ENCODE measurements around the gene EXOSC7. TPM values are rescaled to one million over a fixed set of nuclear protein-coding genes. Genes with fewer than 3 reads are reported as not detected.

Gene EXOSC7
- total and polyA plus RNA-seq, 9 of the 15 experiments (the other 6 are each of a cell fraction or from before 2014, with no cell fraction given): 88.5 to 237 (median 112) TPM

GRCh38 chr3:44931791-44932190 lies 44.3 kb upstream of the EXOSC7 start:
- Histone ChIP-seq H3K9me3 (replicated peaks; ENCODE audit: control insufficient read depth, insufficient read depth, low read depth, low read length) (no peaks in the 10 kb centered on the region), H4K20me1 (replicated peaks; ENCODE audit: control insufficient read depth, insufficient read depth, low read length) (no peaks in the 10 kb centered on the region), H3K4me1 (replicated peaks in 1 of 2; ENCODE audit: control insufficient read depth in 2 of 2, insufficient read depth in 2 of 2, low read length in 2 of 2) (peaks cover 8 to 10% of the 10 kb centered on the region in 2 experiments; a peak in 4 of 5 replicates), H3K9ac (ENCODE audit: insufficient read depth in 1 of 2, low read depth in 2 of 2, low read length in 2 of 2) (no peak overlapping the region), H3K4me2 (ENCODE audit: insufficient read depth, low read length) (no peak overlapping the region), H3K4me3 (no peak overlapping the region), H3K79me2 (ENCODE audit: control insufficient read depth, insufficient read depth, low read length) (no peaks in the 10 kb centered on the region), H2AFZ (ENCODE audit: low read depth, low read length) (no peak overlapping the region), H3K9me1 (ENCODE audit: control insufficient read depth, insufficient read depth, low read length) (peaks cover 3% of the 10 kb centered on the region), H3K36me3 (ENCODE audit: control insufficient read depth, insufficient read depth, low read length) (peaks cover 56% of the 10 kb centered on the region), H3K27me3 (ENCODE audit: control insufficient read depth in 2 of 2, insufficient read depth in 2 of 2, low read length in 2 of 2) (no peaks in the 10 kb centered on the region), H3K27ac (ENCODE audit: extremely low read depth, low read depth, low read length) (no peak overlapping the region)
- WGBS (ENCODE audit: insufficient coverage, low coverage, missing lambda C conversion rate): 68% methylated on average over 2 of the region's 2 CpGs
- ChIA-PET POLR2A (interaction anchor here (0.6 to 1.2 kb wide), 3 partner anchors 11 to 44 kb away, joined by 3 to 4 read pairs (median 4); no protein-coding TSS in a partner anchor), CTCF (ENCODE audit: low intra/inter-chr PET ratio) (no interaction called here)
- in situ Hi-C loops (cut with MboI) (no loop called here), intact Hi-C loops (cut with micrococcal nuclease) (no loop called here)
- DNase-seq (ENCODE audit: extremely low read depth in 1 of 4, low spot score in 3 of 4) (no peak), ATAC-seq (no peak), FAIRE-seq (no peak)
- TF ChIP-seq PRMT5 (CRISPR knock-in tag; IDR thresholded peaks at IDR 0.05) (no peak), ZNF217 (CRISPR knock-in tag; IDR thresholded peaks at IDR 0.05) (no peak), EWSR1 (IDR thresholded peaks at IDR 0.05; ENCODE audit: borderline replicate concordance, low read depth, partially characterized antibody) (no peak), NR4A1 (CRISPR knock-in tag; IDR thresholded peaks at IDR 0.05) (no peak), NR4A1 (tag; IDR thresholded peaks at IDR 0.05) (no peak), SREBF1 (IDR thresholded peaks at IDR 0.05; ENCODE audit: borderline replicate concordance, low read depth, low read length) (no peak), FOXJ2 (tag; IDR thresholded peaks at IDR 0.05) (no peak), TRIM28 (IDR thresholded peaks at IDR 0.05) (no peak), U2AF2 (optimal IDR thresholded peaks at IDR 0.05; ENCODE audit: low read depth, low read length) (no peak), HNRNPL (IDR thresholded peaks at IDR 0.05; ENCODE audit: low read depth, low read length) (no peak), WHSC1 (IDR thresholded peaks at IDR 0.05; ENCODE audit: low read length) (no peak), GATA2 (CRISPR knock-in tag; IDR thresholded peaks at IDR 0.05) (no peak), LARP7 (IDR thresholded peaks at IDR 0.05) (no peak), ZNF316 (IDR thresholded peaks at IDR 0.05) (no peak), TBL1XR1 (IDR thresholded peaks at IDR 0.05; ENCODE audit: low read length in 2 of 2) (no peak), POLR3G (IDR thresholded peaks at IDR 0.05; ENCODE audit: extremely low read depth, insufficient read length, insufficient replicate concordance) (no peak), SETDB1 (IDR thresholded peaks at IDR 0.05; ENCODE audit: low read length) (no peak), MITF (IDR thresholded peaks at IDR 0.05) (no peak), ZNF134 (CRISPR knock-in tag; conservative IDR thresholded peaks at IDR 0.05) (no peak), HNRNPK (IDR thresholded peaks at IDR 0.05; ENCODE audit: low read depth, low read length, poor library complexity, severe bottlenecking) (no peak)
- BruUV-seq (replicated peaks): no TSS peak

Data from K562 (cell line).